GOT3 (cell line): ENCODE data around the gene TBCB.
"Not testable (repeated sequence)": the region's sequence is repeated elsewhere in the genome, so short reads cannot be mapped to it uniquely, and the experiment has no call there.

Experiments
- DNase-seq: peaks from one replicate; lab custom pipeline; 2025; ENCODE audit warnings: mixed read lengths; lab: John Stamatoyannopoulos, UW

The TBCB gene

DNA sequence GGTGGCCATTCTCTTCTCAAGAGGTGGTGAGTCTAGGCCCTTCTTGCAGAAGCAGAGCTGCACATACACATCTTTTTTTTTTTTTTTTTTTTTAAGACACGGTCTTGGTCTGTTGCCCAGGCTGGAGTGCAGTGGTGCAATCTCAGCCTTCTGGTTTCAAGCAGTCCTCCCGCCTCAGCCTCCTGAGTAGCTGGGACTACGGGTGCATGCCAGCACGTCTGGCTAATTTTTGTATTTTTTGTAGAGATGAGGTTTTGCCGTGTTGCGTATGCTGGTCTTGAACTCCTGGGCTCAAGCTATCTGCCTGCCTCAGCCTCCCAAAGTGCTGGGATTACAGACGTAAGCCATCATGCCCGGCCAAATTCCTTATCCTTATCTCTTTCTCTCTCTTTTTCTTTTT, 58.6 kb downstream of the TBCB start:
- not testable (repeated sequence) for DNase-seq
